HG03378 (cell line): ENCODE results near the gene KCNH1.
"Not testable (repeated sequence)": the region's sequence is repeated elsewhere in the genome, so short reads cannot be mapped to it uniquely, and the experiment has no call there.

Experiments used
- ATAC-seq: cut with Tn5 transposase; IDR thresholded peaks from one replicate; pipeline ENCODE4 v1.9.1; 2021; ENCODE audit warnings: mild to moderate bottlenecking, moderate library complexity; ENCODE audit not compliant: unreplicated experiment

The KCNH1 gene

DNA sequence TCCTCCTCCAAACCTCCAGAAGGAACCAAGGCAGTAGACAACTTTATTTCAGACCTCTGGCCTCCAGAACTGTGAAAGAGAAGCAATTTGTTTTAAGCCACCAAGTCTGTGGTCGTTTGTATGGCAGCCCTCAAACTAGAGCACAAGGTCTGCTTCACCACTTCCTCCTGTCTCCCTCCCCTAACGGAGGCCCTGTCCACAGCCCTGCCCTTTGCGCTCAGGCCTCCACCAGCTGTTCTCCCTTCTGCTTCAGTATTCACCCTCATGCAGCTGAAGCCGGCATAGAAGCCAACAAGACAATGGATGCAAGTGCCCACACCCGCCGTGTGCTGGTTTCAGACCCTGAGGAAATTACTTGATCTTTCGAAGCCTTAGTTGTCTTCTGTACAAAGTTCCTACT lies 441.2 kb downstream of the KCNH1 start:
- no peak for ATAC-seq

DNA sequence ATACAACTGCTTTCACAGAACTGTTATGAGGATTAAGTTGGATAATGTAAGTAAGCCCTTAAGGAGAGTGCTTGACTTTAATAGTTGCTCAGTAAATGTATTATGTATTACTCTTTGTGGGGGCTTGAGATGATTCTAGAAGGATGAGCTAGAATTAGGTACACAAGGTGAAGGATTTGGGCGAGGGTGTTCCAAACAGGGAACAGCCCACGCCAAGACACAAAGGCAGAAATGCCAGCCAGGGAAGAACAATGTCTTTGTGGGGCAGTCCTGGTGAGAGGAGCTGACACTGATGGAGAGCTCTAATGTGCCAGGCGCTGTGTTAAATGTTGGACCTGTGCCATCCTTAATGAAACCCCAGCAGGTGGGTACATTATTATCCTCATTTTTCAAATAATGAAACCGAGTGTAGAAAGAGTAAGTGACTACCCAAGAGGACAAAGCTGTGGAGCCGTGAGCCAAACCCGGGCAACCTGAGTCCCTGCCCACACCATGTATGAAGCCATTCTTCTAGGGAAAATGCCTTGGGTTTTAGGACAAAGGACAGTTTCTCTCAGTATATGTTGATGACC lies 442.8 kb downstream of the KCNH1 start:
- no peak for ATAC-seq

DNA sequence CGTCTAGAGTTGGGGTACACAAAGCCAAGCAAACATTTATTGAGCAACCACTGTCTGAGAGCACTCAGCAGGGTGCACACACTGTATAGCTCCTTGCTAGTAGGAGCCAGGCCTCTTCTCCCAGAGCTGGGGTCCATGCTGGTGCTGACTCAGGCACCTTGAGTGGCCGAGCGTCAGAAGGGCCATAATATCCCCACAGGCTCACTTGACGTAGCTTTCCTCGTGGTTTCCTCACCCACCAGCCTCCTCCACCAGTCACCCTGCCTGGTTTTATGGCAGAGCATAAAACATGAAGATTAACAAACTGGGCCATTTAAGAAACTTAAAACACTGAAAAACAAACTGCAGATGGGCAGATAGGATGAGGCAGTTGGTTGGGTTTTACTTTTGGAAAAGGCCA lies 443.7 kb downstream of the KCNH1 start:
- no peak for ATAC-seq

DNA sequence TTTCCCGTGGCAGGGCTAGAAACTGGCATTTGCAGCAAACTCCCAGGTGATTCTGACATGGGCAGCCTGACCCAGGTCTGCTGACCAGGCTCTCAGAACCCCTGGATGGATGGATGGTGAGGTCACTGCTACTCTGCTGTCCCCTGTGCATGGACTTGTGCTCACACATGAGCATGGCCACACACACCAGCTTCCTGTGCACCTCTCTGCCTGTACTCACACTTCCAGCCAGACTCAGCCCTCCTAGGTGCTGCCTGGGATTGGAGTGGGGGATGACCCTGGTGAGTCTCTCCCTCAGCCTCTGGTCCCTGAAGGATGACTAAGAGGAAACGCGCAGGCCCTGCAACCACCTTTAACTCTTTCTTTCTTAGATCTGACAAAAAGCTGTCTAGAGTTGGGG lies 444.1 kb downstream of the KCNH1 start:
- ATAC-seq = no peak

DNA sequence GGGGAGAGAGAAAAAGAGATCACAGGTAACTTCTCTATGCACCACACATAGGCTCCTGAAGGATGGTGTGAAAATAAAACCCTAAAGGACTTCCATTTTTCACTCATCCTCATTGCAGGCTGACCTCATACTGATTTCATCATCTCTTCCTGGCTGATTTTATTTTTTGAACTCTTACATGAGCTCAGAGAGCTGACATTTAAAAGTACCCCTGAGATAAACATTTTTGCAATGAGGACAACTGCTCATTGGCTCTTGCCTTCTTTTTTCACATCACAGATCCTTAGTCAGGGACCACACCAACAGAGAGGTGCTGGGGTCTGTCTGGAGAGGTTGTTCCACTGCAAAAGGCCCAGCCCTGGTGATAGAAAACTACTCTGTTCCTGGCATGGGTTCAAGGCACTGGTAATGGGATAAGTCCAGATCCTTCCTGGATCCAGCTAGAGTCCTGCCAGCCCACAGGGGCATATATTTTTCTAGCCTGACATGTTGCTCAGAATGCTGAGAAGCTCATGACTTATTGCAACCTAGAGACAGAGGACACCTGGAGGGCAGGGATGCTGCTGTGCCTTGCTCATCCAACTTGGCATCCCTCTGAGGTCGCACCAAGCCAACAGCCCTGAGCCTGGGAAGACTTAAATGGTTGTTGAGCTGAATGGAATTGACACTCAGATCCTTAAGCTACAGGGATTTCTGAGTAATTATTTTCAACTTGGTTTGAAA lies 445.3 kb downstream of the KCNH1 start:
- ATAC-seq = no peak

DNA sequence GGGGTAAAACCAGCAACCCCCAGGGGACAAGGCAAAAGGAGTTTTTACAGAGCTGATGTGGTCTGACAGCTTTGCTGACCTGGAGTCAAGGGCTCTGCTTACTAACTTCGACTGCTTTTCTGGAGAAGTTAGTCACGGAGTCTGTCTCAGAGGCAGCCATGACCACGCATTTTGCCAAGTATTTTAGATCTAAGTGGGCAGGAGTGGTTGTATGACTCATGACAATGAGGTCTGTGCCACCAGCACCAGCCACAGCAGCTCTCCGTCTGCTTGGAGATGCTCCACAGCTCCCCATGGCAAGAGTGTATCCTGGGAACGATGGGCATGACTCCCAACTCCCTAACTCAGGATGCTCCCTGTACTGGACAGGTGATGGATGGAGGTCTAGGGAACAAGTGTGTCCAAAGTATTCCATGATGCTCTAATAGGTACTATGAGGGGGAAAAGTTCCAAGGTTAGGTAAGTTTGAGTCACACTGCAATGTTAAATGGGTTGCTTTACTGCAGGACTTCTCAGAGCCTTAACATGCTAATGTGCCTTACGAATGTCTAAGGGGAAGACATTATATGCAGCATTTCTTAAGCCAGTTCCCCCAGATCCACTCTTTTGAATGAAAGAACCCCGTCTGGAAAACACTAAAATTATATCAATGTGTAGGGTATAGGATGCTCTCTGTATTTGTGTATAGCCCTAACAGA lies 446.2 kb downstream of the KCNH1 start:
- no peak for ATAC-seq

DNA sequence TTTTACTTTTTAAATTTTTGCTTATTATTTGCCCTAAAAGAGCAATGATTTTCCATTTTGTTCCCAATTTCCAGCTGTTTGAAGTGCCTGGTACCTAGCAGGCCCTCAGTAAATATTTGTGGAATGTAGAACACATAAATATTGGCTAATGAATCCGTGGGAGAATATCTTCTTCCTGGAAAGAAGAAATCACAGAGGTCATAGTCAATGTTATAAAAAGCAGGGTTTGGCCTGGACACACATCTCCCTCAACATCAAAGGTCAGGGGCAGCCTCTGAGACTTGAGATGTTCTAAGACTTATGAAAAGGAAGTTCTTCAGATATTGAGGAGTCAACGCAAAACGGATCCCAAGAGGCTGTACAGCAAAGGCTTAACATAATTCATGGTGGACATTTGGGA lies 447.1 kb downstream of the KCNH1 start:
- ATAC-seq = no peak

DNA sequence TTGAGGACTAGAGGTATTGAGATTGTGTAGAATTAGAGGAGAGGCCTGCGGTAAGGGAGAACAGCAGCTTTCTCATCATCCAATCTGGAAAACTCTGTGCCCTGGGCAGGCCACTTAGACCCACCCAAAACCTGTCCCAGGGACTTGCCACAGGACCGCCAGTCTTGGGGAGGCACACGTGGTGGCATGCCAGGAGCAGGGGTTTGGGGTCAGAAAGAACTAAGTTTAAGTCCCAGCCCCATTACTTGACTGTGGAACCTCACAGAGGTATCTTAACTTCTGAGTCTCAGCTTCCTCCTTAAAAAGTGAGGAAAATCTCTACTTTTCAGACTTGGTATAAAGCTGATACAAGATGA lies 448.7 kb downstream of the KCNH1 start:
- no peak for ATAC-seq

DNA sequence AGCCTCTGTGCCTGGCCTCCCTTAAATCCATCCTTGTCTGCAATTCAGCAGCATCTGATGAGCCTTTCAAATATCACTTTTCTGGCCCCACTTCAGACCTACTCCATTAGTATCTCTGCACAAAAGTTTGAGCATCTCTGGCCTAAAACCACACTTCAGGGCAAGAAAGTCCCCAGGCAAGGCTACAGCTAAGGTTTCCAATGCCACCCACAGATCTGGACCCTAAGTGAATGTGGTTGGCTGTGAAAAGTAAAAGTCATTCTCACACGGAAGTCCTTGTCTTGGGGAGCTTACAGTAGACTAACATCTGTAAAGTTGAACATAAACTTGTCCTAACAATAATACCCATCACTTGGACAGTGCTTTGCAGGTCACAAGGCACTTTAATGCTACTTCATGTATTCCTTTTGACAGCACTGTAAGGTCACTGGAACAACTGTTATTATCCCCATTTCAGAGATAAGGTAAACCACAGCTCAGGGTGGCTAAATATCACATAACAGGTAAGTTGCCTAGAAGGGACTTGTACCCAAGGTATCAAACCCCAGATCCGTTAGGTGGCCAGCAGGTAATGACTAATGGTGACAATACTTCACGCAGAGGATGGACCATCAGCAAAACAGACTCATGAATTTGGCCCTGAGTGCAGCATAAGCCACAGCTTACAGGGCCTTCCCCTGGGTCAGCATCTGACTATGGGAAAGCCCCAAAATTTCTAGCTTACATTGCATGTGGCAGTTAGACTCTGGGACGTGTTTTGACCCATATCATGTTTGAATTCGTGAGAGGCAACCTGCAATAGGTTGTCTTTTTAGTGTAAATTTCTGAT lies 449.3 kb downstream of the KCNH1 start:
- peak; percentile 89 for ATAC-seq

DNA sequence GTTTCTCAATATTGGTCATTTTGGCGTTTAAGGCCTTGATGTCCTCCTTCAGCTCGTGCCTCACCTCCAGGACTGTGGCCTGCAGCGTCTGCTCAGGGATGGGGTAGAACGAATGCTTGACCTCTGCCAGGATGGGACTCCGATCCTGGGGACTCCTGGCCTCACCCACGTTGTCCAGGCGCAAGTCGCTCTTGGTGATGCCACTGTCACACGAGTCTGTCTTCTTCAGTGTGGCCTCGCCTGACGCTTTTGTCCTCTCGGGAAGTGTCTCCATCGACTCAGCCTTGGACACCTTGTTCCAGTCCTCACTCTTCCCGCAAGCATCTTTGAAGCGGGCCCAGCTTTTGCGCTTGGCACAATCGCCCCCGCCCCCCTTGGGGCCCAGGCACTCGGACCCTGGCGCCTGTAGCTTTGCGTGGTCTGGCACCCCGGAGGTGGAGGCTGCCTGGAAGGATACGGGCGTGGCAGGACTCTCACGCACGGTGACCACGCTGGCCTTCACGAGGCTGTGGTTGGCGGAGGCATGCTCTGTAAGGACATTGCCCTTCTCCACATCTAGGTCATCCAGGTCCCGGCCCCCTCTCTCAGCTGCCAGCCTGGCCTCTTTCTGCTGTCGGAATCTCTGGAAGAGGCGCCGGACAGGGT lies 450.4 kb downstream of the KCNH1 start:
- ATAC-seq = no peak

DNA sequence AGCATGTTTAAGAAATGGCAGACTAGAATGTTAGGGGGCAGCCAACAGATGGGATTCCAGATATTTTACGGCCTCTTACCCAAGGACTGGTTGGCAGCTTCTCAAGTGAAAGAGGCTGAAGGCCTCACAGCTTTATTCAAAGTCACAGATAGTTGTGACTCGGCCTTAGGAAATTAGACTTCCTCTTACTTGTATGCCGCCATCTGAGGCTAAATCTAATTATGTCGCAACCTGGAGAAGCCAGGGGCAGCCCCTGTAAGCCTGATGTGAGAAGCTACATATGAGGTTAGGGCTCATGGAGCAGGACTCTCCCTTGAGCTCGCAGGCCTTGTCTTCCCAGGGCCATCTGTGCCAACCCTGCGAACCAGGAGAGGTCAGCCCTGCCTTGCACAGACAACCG lies 452.8 kb downstream of the KCNH1 start:
- ATAC-seq = no peak

DNA sequence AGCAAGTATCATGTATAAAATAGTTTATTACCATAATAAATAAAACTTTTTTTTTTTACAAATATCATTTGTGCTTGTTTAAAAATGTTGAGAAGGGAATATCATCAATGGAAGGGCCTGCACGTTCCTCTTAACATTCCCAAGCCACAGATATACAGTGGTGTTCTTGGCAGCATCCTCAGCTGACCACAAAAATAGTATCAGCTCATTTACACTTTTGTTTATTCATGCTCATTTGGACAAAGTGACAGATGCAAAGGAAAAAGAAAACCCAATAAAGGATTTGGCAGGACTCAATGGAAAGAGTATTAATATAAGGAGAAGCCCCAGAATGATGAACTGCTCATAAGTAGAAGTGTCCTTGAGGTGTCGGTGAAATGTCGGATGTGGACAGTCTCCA lies 455.6 kb downstream of the KCNH1 start:
- ATAC-seq = no peak

DNA sequence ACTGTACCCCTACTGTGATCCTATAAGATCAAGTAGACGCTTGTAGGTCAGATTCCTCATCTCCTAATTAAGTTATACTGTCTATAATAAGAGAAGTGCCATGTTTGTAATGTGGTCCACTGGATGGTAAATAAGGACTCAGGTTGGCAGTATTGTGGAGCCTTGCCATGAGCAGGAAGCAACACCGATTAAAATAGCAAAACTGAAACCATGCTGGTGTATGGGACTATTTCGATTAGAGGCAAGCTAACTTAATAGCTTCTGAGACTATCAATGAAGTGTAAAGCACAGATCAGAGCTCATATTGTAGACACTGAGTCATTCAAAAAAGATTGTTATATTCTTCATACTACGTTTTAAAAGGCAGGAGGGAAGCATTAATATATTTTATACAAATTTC lies 456.4 kb downstream of the KCNH1 start:
- no peak for ATAC-seq

DNA sequence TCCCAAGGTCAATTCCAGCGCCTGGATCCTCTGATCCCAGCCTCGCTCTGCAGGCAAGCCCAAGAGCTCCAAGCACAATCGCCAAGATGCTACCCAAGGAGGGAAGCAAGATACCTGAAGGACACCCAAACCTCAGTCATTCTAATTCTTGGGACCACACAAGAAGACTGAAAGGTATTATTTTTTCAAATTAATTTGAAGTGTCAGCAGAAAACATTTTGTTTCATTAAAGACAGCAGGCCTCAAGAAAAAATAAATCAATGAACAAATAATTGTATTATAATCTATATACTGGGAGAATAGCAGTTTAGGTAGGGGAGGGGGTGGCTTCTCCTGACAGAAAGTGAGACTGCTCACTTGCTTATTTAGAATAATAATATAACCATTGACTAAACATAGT lies 457.4 kb downstream of the KCNH1 start:
- no peak for ATAC-seq

DNA sequence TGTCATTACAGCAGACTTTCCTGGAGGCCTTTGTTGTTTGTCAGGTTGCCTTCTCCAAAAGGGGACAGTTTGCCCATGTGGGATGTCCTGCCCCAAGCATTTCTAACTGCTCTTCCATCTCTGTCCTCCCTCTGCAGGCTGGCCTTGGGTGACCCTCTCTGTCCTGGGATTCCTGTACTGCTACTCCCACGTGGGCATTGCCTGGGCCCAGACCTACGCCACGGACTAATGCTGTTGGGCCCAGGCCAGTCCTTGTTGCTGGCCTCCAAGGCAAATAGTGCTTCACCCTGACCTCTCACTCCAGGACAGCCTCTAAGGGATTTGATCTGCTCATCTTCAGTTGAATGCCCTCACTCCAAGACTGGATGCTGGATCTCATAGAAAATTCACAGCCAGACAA lies 459.8 kb downstream of the KCNH1 start:
- ATAC-seq = no peak

DNA sequence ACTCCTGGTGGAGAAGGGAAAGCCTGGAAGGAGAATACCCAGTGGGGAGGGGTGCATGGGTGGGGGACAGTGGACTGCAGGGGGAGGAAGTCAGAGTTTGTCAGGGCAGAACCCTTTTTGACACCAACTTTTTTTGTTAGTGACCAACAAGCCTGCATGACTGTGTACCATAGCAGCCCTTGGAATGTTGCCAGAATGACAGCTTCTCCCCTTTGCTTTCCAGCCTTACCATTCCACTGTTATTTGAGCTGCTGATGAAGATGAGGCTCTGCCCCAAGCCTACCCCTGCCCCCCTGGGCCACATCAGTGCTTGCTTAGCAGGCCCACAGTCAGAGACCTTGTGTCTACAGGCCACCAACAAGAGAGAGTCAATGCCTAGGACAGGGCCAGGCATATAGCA lies 464.0 kb downstream of the KCNH1 start:
- ATAC-seq = no peak

DNA sequence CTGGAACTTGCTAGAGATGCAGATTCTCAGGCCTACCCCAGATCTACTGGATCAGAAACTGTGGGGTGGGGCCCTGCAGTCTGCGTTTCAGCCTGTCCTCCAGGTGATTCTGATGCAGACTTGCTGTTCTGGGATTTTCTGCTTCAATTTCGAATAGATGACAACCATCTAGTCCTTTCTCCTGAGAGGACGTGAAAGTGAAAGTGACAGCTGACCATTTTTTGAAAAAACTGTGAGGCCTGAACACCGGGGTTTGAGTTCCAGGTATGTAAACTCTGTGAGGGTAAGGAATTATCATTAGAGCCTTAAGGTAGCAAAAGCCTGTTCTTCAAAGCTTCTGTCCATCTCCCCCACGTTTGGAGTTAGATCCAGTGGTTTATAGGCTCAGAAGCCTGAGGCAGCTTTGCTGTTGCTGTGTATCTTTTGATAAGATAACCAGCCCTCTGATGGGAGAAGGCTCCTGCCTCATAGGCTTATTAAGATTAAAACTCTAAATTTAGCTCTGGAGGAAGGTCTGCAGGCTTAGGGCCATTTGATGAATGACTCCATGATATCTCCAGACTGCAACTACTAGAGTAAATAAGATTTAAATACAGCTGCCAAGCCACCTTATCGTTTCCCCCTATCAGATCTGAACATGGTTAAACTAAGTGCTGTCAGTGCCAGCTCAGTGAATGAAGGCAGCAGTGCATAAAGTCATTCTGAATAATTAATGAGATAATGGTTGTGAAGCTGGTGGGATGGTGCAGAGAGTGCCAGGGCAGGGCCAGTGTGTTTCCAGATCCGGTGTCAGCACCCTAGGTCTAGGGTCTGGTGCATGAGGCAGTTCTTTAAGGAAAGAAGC lies 470.0 kb downstream of the KCNH1 start:
- no peak for ATAC-seq

DNA sequence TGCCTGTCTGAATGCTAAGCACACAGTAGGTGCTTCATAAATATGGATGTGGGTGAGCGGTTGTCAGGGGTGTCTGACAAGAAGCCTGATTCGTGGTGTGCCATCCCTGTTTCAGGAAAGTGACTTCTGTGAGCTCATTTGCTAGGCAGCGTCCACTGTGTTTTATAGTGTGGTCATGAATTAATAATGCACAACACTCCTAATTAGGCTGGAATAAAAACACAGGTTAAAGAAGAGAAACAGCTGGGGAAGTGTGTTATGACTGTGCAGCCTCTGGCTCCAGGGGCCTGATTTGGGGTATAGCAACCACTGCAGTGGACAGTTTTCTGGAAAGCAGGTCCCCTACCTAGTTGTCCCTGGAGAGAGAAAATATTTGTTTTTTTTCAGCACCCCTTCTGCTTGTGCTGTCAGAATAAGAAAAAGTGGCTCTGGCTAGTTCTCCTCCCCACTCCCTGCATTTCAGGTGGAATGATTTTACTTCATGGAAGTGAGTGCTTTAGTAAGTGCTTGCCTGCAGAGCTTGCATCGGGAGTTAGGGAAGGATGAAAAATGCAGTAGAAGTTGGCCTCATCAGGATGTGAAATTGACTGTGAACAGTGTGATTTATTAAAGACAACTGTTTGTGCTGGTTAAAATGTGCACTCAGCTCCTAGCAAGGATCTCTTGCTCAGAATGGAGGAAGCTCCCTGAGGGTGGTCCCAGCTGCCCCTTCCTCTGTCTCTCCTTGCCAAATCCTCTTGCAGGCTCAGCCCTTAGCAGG lies 471.5 kb downstream of the KCNH1 start:
- ATAC-seq = no peak

DNA sequence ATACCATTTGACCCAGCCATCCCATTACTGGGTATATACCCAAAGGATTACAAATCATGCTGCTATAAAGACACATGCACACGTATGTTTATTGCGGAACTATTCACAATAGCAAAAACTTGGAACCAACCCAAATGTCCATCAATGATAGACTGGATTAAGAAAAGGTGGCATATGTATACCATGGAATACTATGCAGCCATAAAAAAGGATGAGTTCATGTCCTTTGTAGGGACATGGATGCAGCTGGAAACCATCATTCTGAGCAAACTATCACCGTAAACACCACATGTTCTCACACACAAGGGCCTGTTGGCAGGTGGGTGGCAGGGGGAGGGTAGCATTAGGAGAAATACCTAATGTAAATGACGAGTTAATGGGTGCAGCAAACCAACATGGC lies 472.4 kb downstream of the KCNH1 start:
- ATAC-seq = not testable (repeated sequence)

DNA sequence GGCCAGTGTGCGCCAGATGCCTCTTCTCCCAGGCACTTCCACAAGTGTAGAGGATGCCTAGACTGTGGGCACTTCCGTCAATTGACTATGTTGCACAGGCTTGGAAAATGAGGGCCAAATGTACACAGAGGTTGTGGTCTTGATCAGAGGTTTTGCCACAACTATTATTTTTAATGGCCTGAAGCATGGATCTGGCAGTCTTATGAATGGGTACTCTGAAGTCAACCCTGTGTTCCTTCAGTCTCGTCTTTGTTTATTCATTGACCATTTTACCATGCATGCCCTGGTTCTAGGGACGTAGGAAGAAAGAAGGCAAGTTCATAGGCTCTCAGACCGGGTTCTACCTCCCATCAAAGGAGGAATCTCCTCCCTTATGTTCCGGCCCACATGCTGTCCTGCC lies 476.1 kb downstream of the KCNH1 start:
- no peak for ATAC-seq
